GM13977 (cell line): Measurements from ENCODE around the gene C9orf40.

Experiments
- DNase-seq: peaks from one replicate; pipeline ENCODE4 v3.0.0; 2012; ENCODE audit warnings: low spot score
- in situ Hi-C: fragments of 300-500 bp; cut with MboI; formaldehyde crosslinking; loops from one replicate; pipeline ENCODE4 v1.12.0; 2022; ENCODE audit warnings: low sequenced_read_pairs, low pct_unique_long_range_greater_than_20kb, mixed read lengths, inconsistent platforms; ENCODE audit not compliant: unreplicated experiment
- TF ChIP-seq, protein P1 (sequence below): IDR thresholded peaks from 2 replicates; pipeline ENCODE4 v1.5.1; 2012; ENCODE audit warnings: mild to moderate bottlenecking, control low read depth; ENCODE audit not compliant: insufficient read depth; ENCODE audit errors: extremely low read depth, missing control alignments

C9orf40 gene, protein sequence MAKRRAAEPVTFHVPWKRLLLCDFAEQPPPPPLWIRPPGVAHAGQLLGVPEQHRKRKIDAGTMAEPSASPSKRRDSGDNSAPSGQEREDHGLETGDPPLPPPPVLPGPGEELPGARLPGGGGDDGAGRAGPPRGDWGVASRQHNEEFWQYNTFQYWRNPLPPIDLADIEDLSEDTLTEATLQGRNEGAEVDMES

DNA sequence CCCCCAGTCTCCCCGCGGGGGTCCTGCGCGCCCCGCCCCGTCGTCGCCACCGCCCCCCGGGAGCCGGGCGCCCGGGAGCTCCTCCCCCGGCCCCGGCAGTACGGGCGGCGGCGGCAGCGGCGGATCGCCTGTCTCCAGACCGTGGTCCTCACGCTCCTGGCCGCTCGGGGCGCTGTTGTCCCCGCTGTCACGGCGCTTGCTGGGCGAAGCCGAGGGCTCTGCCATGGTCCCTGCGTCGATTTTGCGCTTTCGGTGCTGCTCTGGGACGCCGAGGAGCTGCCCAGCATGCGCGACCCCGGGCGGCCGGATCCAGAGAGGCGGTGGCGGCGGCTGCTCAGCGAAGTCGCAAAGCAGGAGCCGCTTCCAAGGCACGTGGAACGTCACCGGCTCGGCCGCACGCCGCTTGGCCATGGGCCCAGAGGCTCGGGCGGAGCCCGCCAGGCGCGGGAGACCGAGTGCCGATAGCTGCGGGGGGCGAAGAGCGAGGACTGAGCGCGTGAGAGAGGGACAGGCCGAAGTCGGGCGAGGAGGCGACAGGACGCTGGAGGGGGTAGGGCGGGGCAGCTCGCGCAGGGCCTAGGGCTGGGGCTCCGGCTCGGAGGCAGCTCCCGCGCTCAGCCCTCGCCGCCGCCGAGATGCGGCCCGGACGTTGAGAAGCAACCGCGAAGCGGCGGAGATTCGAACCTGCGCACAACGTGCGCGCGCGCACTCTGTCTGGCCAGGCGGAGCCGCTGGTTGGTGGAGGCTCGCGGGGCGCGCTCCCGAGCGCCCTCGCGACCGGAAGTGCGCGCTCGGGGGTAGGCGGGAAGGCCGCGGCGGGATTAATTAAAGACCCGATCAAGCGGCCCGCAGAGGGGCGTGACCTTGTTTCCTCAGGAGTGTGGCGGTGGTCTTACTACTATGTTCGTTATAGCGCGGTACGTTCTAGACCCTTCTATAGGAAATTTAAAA is at the start of gene C9orf40:
Gene C9orf40 (minus strand): TSS at position 712 of the 951 bp plus-strand sequence. CDS start 301 bp downstream, at position 411.
- TF ChIP-seq, protein P1, sequence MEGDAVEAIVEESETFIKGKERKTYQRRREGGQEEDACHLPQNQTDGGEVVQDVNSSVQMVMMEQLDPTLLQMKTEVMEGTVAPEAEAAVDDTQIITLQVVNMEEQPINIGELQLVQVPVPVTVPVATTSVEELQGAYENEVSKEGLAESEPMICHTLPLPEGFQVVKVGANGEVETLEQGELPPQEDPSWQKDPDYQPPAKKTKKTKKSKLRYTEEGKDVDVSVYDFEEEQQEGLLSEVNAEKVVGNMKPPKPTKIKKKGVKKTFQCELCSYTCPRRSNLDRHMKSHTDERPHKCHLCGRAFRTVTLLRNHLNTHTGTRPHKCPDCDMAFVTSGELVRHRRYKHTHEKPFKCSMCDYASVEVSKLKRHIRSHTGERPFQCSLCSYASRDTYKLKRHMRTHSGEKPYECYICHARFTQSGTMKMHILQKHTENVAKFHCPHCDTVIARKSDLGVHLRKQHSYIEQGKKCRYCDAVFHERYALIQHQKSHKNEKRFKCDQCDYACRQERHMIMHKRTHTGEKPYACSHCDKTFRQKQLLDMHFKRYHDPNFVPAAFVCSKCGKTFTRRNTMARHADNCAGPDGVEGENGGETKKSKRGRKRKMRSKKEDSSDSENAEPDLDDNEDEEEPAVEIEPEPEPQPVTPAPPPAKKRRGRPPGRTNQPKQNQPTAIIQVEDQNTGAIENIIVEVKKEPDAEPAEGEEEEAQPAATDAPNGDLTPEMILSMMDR, result peak; percentile 95
- peak; percentile 90 for DNase-seq
- in situ Hi-C loops, result no loop called here

DNA sequence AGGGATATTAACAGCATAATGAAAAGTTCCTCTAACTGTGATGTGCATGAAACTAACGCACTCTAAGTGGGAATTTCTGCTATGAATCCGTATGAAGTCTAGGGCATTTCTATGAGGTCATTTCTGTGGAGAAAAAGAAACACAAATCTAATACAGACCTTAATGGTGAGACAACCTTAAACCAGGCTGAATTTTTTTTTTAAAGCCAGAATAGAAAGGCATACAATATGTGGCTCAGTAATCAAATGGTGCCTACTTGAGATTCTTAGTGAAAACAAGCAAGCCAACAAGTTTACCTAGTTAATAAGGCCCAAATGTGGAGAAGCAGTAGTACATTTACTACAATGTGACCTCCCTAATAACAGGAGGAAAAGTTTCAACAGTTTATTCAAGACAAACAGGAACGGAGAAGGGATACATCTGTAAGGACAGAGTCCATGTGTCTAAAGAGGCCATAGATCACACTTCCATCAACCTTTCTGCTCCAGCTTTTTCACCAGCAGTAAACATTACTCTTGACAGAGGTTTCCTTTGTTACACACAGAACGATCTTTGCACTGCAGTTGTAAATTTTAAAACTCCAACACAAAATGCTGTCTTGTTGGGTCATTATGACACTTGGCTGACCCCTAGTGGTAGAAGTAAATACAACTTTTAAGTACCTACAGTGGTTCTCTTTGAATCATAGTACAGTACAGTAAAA is 49.2 kb upstream of the C9orf40 start:
- TF ChIP-seq, protein P1, result peak; percentile 68
- DNase-seq, result peak; percentile 38
- in situ Hi-C loops, result loop anchor here (5.0 kb wide), 1 partner anchor 230 kb away; no protein-coding TSS in a partner anchor

DNA sequence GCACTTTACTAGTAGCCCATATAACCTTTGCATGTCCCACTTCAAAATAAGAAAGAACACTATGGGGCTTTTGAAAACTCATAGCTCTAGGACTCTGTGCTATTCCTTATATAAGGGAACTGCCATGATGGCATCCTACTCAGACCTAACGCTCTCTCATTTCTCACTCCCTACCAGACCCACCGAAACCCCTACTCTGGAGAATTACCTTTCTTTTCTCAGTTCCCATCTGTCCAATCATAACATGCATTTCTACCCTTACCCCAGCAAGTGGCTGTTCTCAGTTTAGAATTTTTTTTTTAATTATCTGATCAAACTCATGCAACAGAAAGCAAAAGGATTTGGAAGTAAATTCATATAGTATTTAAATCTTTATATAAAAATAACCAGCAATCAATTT is 48.1 kb upstream of the C9orf40 start:
- TF ChIP-seq, protein P1, result no peak
- no peak for DNase-seq
- in situ Hi-C loops, result loop anchor here (5.0 kb wide), 1 partner anchor 229 kb away; no protein-coding TSS in a partner anchor

DNA sequence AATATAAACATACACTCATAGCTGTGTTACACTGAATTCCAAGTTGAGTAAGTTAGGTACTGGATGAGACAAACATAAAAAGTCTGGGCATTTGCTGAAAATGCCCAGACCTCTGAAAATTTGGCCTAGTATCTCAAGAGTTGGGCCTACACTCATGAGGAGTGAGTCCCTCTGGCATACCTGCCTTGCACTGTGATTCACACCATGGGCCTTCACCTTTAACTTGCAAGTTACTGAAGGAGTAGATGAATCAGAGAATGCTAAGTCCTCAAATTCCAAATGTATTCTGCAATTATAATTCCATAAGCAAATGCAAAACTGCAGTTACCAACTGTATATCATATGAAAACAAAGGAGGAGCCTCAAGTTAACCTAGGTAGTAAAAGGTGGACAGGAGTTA is 32.3 kb upstream of the C9orf40 start:
- TF ChIP-seq, protein P1, result no peak
- in situ Hi-C loops, result no loop called here
- no peak for DNase-seq

DNA sequence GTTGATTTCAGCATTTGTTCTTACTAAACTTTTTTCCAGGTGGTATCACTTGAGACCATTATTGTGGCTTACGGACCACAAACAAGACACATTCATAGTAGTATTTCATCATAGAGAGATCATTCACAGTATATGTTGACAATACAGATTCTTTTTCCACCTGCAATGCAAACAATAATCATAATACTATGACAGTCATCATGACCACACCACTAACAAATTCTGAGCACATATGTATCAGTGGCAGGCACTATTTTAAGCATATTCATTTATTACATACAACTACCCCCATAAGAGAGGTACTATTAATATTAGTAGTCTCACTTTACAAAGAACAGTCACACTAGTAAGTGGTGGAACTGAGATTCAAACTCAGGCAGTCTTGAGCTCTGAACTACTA is 31.0 kb upstream of the C9orf40 start:
- no peak for DNase-seq
- TF ChIP-seq, protein P1, result no peak
- in situ Hi-C loops, result no loop called here

DNA sequence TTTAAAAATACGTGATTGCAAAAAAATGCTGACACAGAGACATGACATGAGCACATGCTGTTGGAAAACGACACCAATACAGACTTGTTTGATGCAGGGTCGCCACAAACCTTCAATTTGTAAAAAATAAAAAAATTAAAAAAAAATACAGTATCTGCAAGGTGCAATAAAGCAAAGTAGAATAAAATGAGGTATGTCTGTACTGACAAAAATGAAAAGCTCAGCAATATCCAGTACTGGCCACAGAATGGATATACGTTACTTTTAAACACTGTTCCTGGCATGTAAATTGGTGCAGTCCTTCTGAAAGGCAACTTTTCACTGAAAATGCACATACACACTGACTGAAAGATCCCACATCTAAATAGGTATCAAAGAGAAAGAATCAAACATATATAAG is 27.1 kb upstream of the C9orf40 start:
- DNase-seq, result no peak
- TF ChIP-seq, protein P1, result no peak
- in situ Hi-C loops, result no loop called here
